ENCODE results near the gene ADRB1.
A peak's percentile ranks its signal among the peaks of the same experiment; 100 is the strongest.

ADRB1 gene

GRCh38 chr10:114017873-114018272 lies 25.8 kb upstream of the ADRB1 start:
- TF ChIP-seq, protein P1, sequence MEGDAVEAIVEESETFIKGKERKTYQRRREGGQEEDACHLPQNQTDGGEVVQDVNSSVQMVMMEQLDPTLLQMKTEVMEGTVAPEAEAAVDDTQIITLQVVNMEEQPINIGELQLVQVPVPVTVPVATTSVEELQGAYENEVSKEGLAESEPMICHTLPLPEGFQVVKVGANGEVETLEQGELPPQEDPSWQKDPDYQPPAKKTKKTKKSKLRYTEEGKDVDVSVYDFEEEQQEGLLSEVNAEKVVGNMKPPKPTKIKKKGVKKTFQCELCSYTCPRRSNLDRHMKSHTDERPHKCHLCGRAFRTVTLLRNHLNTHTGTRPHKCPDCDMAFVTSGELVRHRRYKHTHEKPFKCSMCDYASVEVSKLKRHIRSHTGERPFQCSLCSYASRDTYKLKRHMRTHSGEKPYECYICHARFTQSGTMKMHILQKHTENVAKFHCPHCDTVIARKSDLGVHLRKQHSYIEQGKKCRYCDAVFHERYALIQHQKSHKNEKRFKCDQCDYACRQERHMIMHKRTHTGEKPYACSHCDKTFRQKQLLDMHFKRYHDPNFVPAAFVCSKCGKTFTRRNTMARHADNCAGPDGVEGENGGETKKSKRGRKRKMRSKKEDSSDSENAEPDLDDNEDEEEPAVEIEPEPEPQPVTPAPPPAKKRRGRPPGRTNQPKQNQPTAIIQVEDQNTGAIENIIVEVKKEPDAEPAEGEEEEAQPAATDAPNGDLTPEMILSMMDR (IDR thresholded peaks at IDR 0.05; ENCODE audit: extremely low read depth, insufficient read depth, missing control alignments): no peak
- in situ Hi-C loops (cut with MboI; ENCODE audit: low pct_unique_long_range_greater_than_20kb, low sequenced_read_pairs, unreplicated experiment): no loop called here
- no peak for DNase-seq (ENCODE audit: low spot score)

GRCh38 chr10:114019226-114019625 lies 24.4 kb upstream of the ADRB1 start:
- TF ChIP-seq, protein P1 (IDR thresholded peaks at IDR 0.05; ENCODE audit: extremely low read depth, insufficient read depth, missing control alignments): no peak
- in situ Hi-C loops (cut with MboI; ENCODE audit: low pct_unique_long_range_greater_than_20kb, low sequenced_read_pairs, unreplicated experiment): no loop called here
- no peak for DNase-seq (ENCODE audit: low spot score)

GRCh38 chr10:114021154-114021553 lies 22.5 kb upstream of the ADRB1 start:
- TF ChIP-seq, protein P1 (IDR thresholded peaks at IDR 0.05; ENCODE audit: extremely low read depth, insufficient read depth, missing control alignments): no peak
- in situ Hi-C loops (cut with MboI; ENCODE audit: low pct_unique_long_range_greater_than_20kb, low sequenced_read_pairs, unreplicated experiment): no loop called here
- DNase-seq (ENCODE audit: low spot score): no peak

DNA sequence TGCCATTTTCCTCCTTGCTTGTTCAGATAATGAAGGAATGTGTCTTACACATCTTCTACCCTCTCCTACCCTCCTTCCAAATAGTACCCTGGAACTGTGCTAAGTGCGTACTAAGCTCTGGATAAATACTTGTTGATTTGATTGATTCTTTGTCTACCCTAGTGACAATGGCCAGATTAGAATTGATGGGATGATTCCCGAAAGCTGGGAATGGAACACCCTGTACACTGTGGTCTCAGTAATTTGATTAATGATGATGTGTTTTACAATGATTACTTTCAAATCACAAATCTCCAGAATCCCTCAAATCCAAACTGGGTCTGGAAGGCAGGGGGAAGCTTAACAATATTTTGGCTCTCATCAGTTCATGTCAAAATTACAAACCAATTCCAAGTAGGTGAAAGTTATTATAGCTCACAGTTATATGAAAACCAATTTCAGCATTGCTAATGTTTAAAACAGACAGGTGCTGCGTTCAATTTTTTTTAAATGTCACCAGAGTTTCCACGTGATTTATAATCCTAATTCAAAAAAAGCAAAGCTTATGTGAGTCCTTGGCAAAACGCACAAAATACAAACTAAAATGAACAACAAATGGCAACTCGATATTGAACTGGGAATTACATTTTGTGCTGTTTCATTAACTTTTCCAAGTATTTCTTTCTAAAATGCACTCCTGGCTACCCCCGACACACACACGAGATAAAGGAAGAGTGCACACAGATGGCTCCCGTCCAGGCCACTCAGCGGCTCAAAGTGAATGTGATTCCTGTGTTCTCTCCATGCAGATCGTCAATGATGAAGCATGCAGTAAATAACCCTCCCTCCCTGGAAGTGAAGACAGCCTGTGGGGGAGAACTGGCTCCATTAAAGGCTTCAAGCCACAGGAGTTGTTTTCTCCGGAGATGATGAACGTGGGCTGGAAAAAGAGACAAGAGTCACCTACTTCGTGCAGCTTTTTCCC lies 21.7 kb upstream of the ADRB1 start:
- TF ChIP-seq, protein P1 (IDR thresholded peaks at IDR 0.05; ENCODE audit: extremely low read depth, insufficient read depth, missing control alignments): no peak
- DNase-seq (ENCODE audit: low spot score): no peak
- in situ Hi-C loops (cut with MboI; ENCODE audit: low pct_unique_long_range_greater_than_20kb, low sequenced_read_pairs, unreplicated experiment): no loop called here

DNA sequence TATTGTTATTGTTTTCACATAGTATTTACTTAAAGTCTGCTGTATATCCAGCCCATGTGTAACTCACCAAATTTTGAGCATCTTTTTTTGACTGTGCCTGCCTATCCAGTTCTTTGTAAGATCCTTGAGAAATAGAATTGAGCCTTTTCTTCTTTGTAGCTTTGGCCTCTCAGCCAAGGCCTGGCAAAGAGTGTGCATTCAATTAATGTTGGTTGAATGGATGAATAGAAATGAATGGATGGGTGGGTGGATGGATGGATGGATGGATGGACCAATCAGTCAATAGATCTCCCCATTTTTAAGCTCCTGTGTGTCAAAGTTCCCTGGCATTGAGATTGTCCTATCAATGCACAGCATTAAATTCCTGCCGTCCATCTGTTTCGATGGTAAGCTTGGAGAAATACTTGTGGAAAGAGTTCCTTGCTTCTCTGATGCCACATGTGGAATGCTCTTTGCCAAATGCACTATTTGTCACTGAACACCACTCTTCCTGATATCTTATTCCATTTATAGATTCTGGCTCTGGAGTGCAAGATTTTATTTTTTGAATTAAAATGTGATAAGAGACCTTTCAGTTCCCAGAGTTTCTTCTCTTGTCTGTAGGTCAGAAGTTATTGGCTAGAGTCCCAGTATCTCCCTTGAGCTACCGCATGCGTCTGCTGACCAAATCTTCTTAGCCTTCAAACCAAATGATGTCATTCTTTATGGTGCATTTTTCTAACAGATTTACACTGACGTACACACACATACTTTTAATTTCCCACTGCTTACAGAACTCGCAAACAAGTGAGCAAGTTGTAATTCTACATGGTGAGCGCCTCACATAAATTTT lies 20.7 kb upstream of the ADRB1 start:
- DNase-seq (ENCODE audit: low spot score): no peak
- in situ Hi-C loops (cut with MboI; ENCODE audit: low pct_unique_long_range_greater_than_20kb, low sequenced_read_pairs, unreplicated experiment): no loop called here
- TF ChIP-seq, protein P1 (IDR thresholded peaks at IDR 0.05; ENCODE audit: extremely low read depth, insufficient read depth, missing control alignments): no peak

GRCh38 chr10:114024876-114025610 lies 18.6 kb upstream of the ADRB1 start:
- peak; percentile 60 for DNase-seq (ENCODE audit: low spot score)
- TF ChIP-seq, protein P1 (IDR thresholded peaks at IDR 0.05; ENCODE audit: extremely low read depth, insufficient read depth, missing control alignments): no peak
- in situ Hi-C loops (cut with MboI; ENCODE audit: low pct_unique_long_range_greater_than_20kb, low sequenced_read_pairs, unreplicated experiment): no loop called here

All from GM13977 (cell line).